Measurements from ENCODE around the gene DNAJC17. TPM values are rescaled to one million over a fixed set of nuclear protein-coding genes. Genes with fewer than 3 reads are reported as not detected.

The DNAJC17 gene
- total RNA-seq, 1 experiment from 2014 or later: 39.3 TPM

GRCh38 chr15:40762919-40763800, 44.1 kb downstream of the DNAJC17 start:
- no TSS peak for BruUV-seq (replicated peaks)
- intact Hi-C loops (cut with micrococcal nuclease; ENCODE audit: unreplicated experiment): no loop called here
- TF ChIP-seq REST (IDR thresholded peaks at IDR 0.05; ENCODE audit: insufficient read depth in 1 of 2, low read depth in 2 of 2, low read length in 1 of 2) (no peak), POLR2AphosphoS5 (IDR thresholded peaks at IDR 0.05; ENCODE audit: low read depth, low read length) (no peak), TCF7L2 (IDR thresholded peaks at IDR 0.05; ENCODE audit: low read depth, low read length) (peak; percentile 29; the same call in 1 of the 2 replicates), SIN3A (IDR thresholded peaks at IDR 0.05; ENCODE audit: borderline replicate concordance, insufficient read depth, low read depth, low read length) (no peak), CTCF (IDR thresholded peaks at IDR 0.05) (no peak)
- Histone ChIP-seq H3K27ac (ENCODE audit: low read length) (peak overlapping the region; percentile 88), H3K9me3 (ENCODE audit: control insufficient read depth, insufficient read depth, low read depth, low read length) (no peaks in the 10 kb centered on the region), H3K4me1 (ENCODE audit: control insufficient read depth, insufficient read depth, low read length) (peaks cover 34% of the 10 kb centered on the region), H3K27me3 (ENCODE audit: control insufficient read depth, insufficient read depth, low read length) (no peaks in the 10 kb centered on the region), H3K4me3 (ENCODE audit: low read depth in 2 of 2, low read length in 2 of 2) (peak overlapping the region; percentile 56 to 77), H3K36me3 (ENCODE audit: control insufficient read depth, insufficient read depth, low read length) (no peaks in the 10 kb centered on the region)
- DNase-seq (ENCODE audit: low read depth, low spot score): no peak
- CTCF ChIA-PET: interaction anchor here (1.2 to 1.7 kb wide), 2 partner anchors 17 to 129 kb away, joined by 4 to 5 read pairs; no protein-coding TSS in a partner anchor
- peak; percentile 40 for ATAC-seq
- POLR2A ChIA-PET: interaction anchor here (1.0 kb wide), 1 partner anchor 132 kb away, joined by 3 read pairs; no protein-coding TSS in a partner anchor
- in situ Hi-C loops (cut with HindIII; ENCODE audit: low pct_unique_long_range_greater_than_20kb, low sequenced_read_pairs): no loop called here

- DNase-seq (ENCODE audit: low read depth, low spot score) (no peak), ATAC-seq (no peak)
- Histone ChIP-seq H3K27me3 (ENCODE audit: control insufficient read depth, insufficient read depth, low read length) (no peaks in the 10 kb centered on the region), H3K36me3 (ENCODE audit: control insufficient read depth, insufficient read depth, low read length) (no peaks in the 10 kb centered on the region; the same call in 1 of the 2 replicates), H3K4me3 (ENCODE audit: low read depth in 2 of 2, low read length in 2 of 2) (no peak overlapping the region), H3K4me1 (ENCODE audit: control insufficient read depth, insufficient read depth, low read length) (peaks cover 21% of the 10 kb centered on the region), H3K9me3 (ENCODE audit: control insufficient read depth, insufficient read depth, low read depth, low read length) (no peaks in the 10 kb centered on the region), H3K27ac (ENCODE audit: low read length) (no peak overlapping the region)
- ChIA-PET CTCF (no interaction called here), POLR2A (no interaction called here)
- BruUV-seq (replicated peaks): no TSS peak
- TF ChIP-seq TCF7L2 (IDR thresholded peaks at IDR 0.05; ENCODE audit: low read depth, low read length) (no peak), CTCF (IDR thresholded peaks at IDR 0.05) (no peak), REST (IDR thresholded peaks at IDR 0.05; ENCODE audit: insufficient read depth in 1 of 2, low read depth in 2 of 2, low read length in 1 of 2) (no peak), POLR2AphosphoS5 (IDR thresholded peaks at IDR 0.05; ENCODE audit: low read depth, low read length) (no peak), SIN3A (IDR thresholded peaks at IDR 0.05; ENCODE audit: borderline replicate concordance, insufficient read depth, low read depth, low read length) (no peak)
- in situ Hi-C loops (cut with HindIII; ENCODE audit: low pct_unique_long_range_greater_than_20kb, low sequenced_read_pairs): no loop called here
- intact Hi-C loops (cut with micrococcal nuclease; ENCODE audit: unreplicated experiment): no loop called here
Observed at GRCh38 chr15:40759961-40760360, 47.3 kb downstream of the DNAJC17 start.
